Caco-2 (cell line): ENCODE data around the gene DYRK2. TPM values are rescaled to one million over a fixed set of nuclear protein-coding genes. Genes with fewer than 3 reads are reported as not detected.

Source experiments
- BruUV-seq: library from RNA; stranded (reverse); fragments of 400-500 nt; replicated peaks from 2 replicates; lab custom pipeline; 2021; lab: Mats Ljungman, UMichigan
- CTCF ChIA-PET: fragments of 300-600 bp; sonication (Branson Sonifier 250); formaldehyde crosslinking; loops from one replicate; lab custom pipeline; 2022; ENCODE audit warnings: antibody characterized with exemption; lab: Charles Lee
- POLR2A ChIA-PET: fragments of 300-600 bp; sonication (Branson Sonifier 250); formaldehyde crosslinking; loops from one replicate; lab custom pipeline; 2022; ENCODE audit warnings: antibody characterized with exemption; lab: Charles Lee
- DNase-seq, 2 experiments: peaks; one replicate each; pipeline versions ENCODE4 v3.0.0 to v3.0.0-alpha.2; 2020 to 2022
- H3K27me3 ChIP-seq: replicated peaks from 2 replicates; pipeline ENCODE4 v1.6.0; 2011; ENCODE audit warnings: low read length; ENCODE audit not compliant: control insufficient read depth, insufficient read depth
- H3K36me3 ChIP-seq: 2 replicates; pipeline ENCODE4 v1.5.1; 2011; ENCODE audit warnings: low read length; ENCODE audit not compliant: control insufficient read depth, insufficient read depth
- H3K4me1 ChIP-seq: fragments of 250-450 bp; sonication (Bioruptor Pico); 2 replicates; pipeline ENCODE4 v1.5.1; 2020; ENCODE audit warnings: mild to moderate bottlenecking
- H3K4me3 ChIP-seq: 2 replicates; pipeline ENCODE4 v1.5.1; 2011; ENCODE audit warnings: low read depth, mild to moderate bottlenecking, control low read depth, low read length
- H3K9me3 ChIP-seq: fragments of 250-450 bp; sonication (Bioruptor Pico); 2 replicates; pipeline ENCODE4 v1.5.1; 2020; ENCODE audit warnings: mild to moderate bottlenecking, moderate library complexity
- H3K27ac Mint-ChIP-seq: one replicate; pipeline ENCODE4 v1.8.0; 2022; ENCODE audit warnings: mixed read lengths; ENCODE audit not compliant: unreplicated experiment
- H3K27me3 Mint-ChIP-seq: one replicate; pipeline ENCODE4 v1.8.0; 2022; ENCODE audit warnings: mixed read lengths; ENCODE audit not compliant: insufficient read depth, unreplicated experiment
- H3K36me3 Mint-ChIP-seq: one replicate; pipeline ENCODE4 v1.8.0; 2022; ENCODE audit warnings: mild to moderate bottlenecking, mixed read lengths; ENCODE audit not compliant: insufficient read depth, unreplicated experiment
- H3K4me1 Mint-ChIP-seq: one replicate; pipeline ENCODE4 v1.8.0; 2022; ENCODE audit warnings: low read depth, mixed read lengths; ENCODE audit not compliant: unreplicated experiment
- H3K4me3 Mint-ChIP-seq: one replicate; pipeline ENCODE4 v1.8.0; 2022; ENCODE audit warnings: mild to moderate bottlenecking, moderate library complexity, mixed read lengths; ENCODE audit not compliant: unreplicated experiment
- H3K9me3 Mint-ChIP-seq: one replicate; pipeline ENCODE4 v1.8.0; 2022; ENCODE audit warnings: mixed read lengths; ENCODE audit not compliant: unreplicated experiment
- CTCF ChIP-seq, 2 experiments: fragments of 200-600 bp in 1 of 2; IDR thresholded peaks; 1 replicate in 1 of 2; 2 replicates in 1 of 2; pipeline versions ENCODE4 v1.5.1 to v1.8.0; 2011 to 2022; ENCODE audit warnings: antibody characterized with exemption in 1 of 2, control low read depth in 1 of 2, inconsistent platforms in 1 of 2, low read depth in 1 of 2, low read length in 1 of 2, mild to moderate bottlenecking in 1 of 2, moderate library complexity in 1 of 2; ENCODE audit not compliant: insufficient read depth in 1 of 2, severe bottlenecking in 1 of 2, unreplicated experiment in 1 of 2
- intact Hi-C: fragments of 100-400 bp; cut with micrococcal nuclease; formaldehyde crosslinking; loops from one replicate; pipeline ENCODE4 v1.10.0; 2022; ENCODE audit not compliant: unreplicated experiment
- total RNA-seq: library from RNA; stranded (reverse); gene quantifications from 2 replicates; pipeline ENCODE4 v1.2.3, GENCODE V29; 2022

DYRK2 gene
- total RNA-seq, 1 experiment from 2014 or later, result 24.6 TPM

GRCh38 chr12:67692966-67693365, 44.4 kb downstream of the DYRK2 start:
- DNase-seq, result no peak
- POLR2A ChIA-PET, result no interaction called here
- Histone ChIP-seq H3K36me3 (no peaks in the 10 kb centered on the region), H3K4me3 (no peak overlapping the region), H3K27me3 (no peaks in the 10 kb centered on the region), H3K9me3 (no peaks in the 10 kb centered on the region), H3K4me1 (no peaks in the 10 kb centered on the region)
- BruUV-seq, result no TSS peak
- Mint-ChIP-seq H3K27ac (no peak overlapping the region), H3K27me3 (no peaks in the 10 kb centered on the region), H3K4me1 (no peaks in the 10 kb centered on the region), H3K4me3 (no peak overlapping the region), H3K9me3 (no peaks in the 10 kb centered on the region), H3K36me3 (no peaks in the 10 kb centered on the region)
- no peak for TF ChIP-seq CTCF (IDR thresholded peaks at IDR 0.05; ENCODE audit: insufficient read depth in 1 of 2, low read depth in 1 of 2, low read length in 1 of 2, severe bottlenecking in 1 of 2, unreplicated experiment in 1 of 2)
- CTCF ChIA-PET, result no interaction called here
- intact Hi-C loops, result no loop called here

DNA sequence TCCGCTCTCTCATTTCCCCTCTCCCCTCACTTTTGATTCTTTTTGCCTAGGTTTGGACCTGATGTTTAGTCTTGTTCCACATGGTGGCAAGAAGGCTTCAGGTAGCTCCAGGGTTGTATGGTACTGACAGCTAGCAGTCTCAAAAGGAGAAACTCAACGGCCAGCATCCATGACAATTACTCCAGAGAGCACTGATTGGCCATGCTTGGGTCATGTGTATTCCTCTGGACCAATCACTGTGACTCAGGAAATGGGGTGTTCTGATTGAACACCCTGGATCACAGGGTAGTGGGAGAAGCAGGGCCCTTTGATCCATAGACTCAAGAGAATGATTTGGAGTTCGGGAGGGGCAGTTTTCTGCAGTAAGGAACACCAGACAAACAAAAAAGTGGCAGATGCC, 45.3 kb downstream of the DYRK2 start:
- Mint-ChIP-seq H3K27ac (no peak overlapping the region), H3K4me1 (no peaks in the 10 kb centered on the region), H3K27me3 (no peaks in the 10 kb centered on the region), H3K36me3 (no peaks in the 10 kb centered on the region), H3K9me3 (no peaks in the 10 kb centered on the region), H3K4me3 (no peak overlapping the region)
- no peak for TF ChIP-seq CTCF (IDR thresholded peaks at IDR 0.05; ENCODE audit: insufficient read depth in 1 of 2, low read depth in 1 of 2, low read length in 1 of 2, severe bottlenecking in 1 of 2, unreplicated experiment in 1 of 2)
- Histone ChIP-seq H3K9me3 (no peaks in the 10 kb centered on the region), H3K36me3 (no peaks in the 10 kb centered on the region), H3K27me3 (no peaks in the 10 kb centered on the region), H3K4me3 (no peak overlapping the region), H3K4me1 (no peaks in the 10 kb centered on the region)
- CTCF ChIA-PET, result no interaction called here
- no peak for DNase-seq
- BruUV-seq, result no TSS peak
- intact Hi-C loops, result no loop called here
- POLR2A ChIA-PET, result no interaction called here

- H3K4me3 Mint-ChIP-seq, result no peak overlapping the region
- no TSS peak for BruUV-seq
- Histone ChIP-seq H3K4me3 (no peak overlapping the region), H3K4me1 (no peaks in the 10 kb centered on the region), H3K9me3 (no peaks in the 10 kb centered on the region), H3K36me3 (no peaks in the 10 kb centered on the region), H3K27me3 (no peaks in the 10 kb centered on the region)
- DNase-seq, result no peak
- no peak for TF ChIP-seq CTCF (IDR thresholded peaks at IDR 0.05; ENCODE audit: insufficient read depth in 1 of 2, low read depth in 1 of 2, low read length in 1 of 2, severe bottlenecking in 1 of 2, unreplicated experiment in 1 of 2)
- no peak overlapping the region for H3K27ac Mint-ChIP-seq
- no peaks in the 10 kb centered on the region for H3K9me3 Mint-ChIP-seq
- H3K27me3 Mint-ChIP-seq, result no peaks in the 10 kb centered on the region
- intact Hi-C loops, result no loop called here
- CTCF ChIA-PET, result no interaction called here
- POLR2A ChIA-PET, result no interaction called here
- no peaks in the 10 kb centered on the region for H3K36me3 Mint-ChIP-seq
- no peaks in the 10 kb centered on the region for H3K4me1 Mint-ChIP-seq
These were observed 45.9 kb downstream of the DYRK2 start for GRCh38 chr12:67694306-67694900.
